Stimulated activated CD4-positive, alpha-beta T cell treated with anti-CD3 and anti-CD28 coated beads, TNF-alpha, amount 100 ng/mL, for 48 hours (primary cell): Measurements from ENCODE around the gene TSSK2.

ENCODE experiments used
- DNase-seq, 3 donors: peaks; one replicate each; pipeline ENCODE4 v3.0.0-alpha.2; 2020; ENCODE audit warnings: low read depth in 3 of 3

Gene TSSK2

DNA sequence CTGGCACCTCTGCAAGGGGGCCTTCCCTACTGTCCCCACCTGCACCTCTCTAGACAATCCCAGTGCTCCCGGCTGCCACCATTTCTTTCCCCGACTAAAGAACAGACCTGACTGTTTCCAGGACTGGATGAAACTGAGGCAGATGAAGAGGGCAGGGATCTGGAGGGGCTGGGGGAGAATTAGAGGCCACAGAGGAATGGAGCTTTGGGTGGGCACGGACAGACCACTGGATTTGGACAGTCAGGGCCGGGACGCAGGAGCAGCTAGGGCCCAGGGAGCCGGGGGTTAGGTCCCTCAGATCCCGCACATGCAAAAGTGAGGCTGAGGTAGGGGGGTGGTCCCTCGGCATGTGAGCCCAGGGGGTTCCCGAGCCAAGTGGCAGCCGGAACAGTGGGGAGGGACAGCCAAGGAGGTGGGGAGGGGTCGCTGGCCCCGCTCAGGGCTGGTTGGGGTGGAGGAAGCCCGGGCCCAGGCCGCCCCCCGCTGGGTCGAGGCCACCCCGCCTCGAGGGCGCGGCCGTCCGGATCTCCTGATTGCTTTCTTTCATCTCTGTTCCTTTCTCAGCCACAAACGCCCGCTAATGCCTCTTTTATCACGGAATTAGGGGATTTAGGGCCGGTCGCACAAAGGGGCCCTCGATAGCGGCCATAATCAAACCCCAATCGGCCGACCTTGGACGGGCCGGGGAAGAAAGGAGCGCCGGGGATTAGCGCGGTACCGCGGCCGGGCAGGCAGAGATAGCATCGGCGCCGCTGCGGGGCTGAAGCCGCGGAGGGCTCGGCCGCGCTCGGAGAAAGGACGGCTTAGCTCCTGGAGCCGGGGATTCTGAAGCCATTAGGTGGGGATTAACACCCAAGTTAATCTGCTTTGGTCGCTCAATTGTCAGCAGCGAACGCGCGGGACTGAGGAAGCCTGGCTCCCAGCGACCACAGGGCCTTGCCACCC lies 38.2 kb downstream of the TSSK2 start:
- no peak for DNase-seq

GRCh38 chr22:19169947-19170318 lies 38.8 kb downstream of the TSSK2 start:
- no peak for DNase-seq

DNA sequence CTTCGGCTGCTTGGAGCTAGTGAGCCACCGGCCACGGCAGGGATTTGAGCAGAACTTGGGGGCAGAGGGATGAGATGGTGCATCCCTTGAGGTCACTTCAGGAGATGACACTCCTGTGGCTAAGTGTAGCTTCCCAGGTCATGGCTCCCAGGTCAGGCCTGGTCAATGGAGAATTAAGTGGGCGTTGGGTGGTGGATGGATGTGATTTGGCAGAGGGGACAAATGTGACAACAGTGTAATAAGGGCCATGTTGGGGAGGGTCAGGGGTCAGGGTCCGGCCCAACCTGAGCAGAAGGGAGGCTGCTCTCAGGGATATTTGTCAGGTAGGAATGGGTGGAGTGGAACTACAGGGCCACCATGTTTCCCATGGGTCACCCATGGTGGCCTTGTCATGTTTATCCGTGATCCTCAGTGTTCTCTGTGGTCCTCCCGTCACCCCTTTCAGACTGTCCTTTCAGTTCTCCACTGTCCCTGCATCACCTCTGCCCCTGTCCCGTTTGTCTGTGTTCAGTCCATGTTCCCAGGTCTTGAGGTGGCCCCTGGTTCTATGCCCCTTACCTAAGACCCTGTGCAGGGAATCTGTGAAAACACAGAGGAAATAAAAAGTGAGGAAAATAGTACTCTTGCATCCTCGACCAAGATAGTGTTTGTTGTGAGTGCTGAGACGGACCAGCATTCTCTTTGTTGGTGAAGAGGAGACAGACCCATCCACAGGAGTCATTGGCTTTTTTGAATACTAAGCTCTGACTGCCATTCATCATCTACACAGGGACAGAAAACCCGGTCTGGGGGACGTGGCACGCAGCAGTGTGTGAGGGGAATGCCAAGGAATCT lies 41.3 kb downstream of the TSSK2 start:
- DNase-seq: no peak

DNA sequence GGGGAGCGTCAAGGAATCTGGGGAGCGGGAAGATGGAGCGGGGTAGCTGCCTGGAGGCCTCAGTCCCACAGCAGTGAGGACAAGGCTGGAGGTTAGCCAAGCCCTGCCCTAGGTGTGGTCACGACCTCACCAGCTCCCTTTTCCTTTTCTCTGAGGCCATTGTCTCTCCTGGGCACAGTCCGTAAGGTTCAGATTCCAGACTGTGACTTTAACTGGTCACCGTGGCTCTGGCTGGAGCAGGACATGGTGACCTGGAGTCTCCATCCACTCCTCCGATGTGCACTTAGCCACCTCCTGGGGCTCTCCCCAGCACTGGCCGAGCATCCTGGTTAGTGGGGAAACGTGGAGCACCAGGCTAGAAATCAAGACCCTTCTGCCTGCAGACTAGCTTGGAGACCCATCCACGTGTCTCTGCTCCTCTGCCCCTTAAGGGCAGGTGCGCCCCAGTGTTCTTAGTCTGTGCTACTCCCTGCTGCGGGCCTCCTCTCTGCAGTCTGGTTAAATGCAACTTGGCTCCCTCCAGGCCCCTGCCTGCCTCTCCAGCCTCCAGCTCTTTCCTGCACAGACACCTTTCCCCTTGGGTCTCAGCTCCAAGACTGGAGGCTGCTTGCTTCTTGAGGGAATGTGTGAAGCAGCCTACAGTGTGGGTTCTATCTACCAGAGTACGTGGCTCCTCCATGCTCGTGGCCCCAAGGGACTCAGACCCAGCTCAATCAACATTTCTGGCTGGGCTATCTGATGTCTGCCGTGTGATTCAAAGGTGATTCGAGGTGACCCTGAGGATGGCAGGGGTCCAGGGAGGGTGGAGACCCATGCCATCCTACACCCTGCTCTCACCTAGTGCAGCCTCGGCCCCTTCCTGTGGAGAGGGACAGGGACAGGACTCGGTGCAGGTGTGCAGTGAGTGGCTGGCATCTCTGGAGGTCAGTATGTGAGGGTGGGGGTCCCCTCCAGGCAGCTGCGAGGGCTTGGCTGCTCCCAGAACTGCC lies 42.2 kb downstream of the TSSK2 start:
- no peak for DNase-seq

- no peak for DNase-seq
These were observed 43.3 kb downstream of the TSSK2 start for GRCh38 chr22:19174106-19175025.

- DNase-seq: no peak
These were observed 44.0 kb downstream of the TSSK2 start for GRCh38 chr22:19175026-19175601.

GRCh38 chr22:19175602-19176174 lies 44.6 kb downstream of the TSSK2 start:
- no peak for DNase-seq

- DNase-seq: no peak
These were observed 45.1 kb downstream of the TSSK2 start for GRCh38 chr22:19176175-19176643.

- DNase-seq: no peak
These were observed 45.6 kb downstream of the TSSK2 start for GRCh38 chr22:19176732-19177131.

- DNase-seq: no peak
These were observed 46.3 kb downstream of the TSSK2 start for GRCh38 chr22:19177164-19178064.

GRCh38 chr22:19178065-19178656 lies 47.1 kb downstream of the TSSK2 start:
- DNase-seq: peak in 1 of 3 donors; percentile 33

DNA sequence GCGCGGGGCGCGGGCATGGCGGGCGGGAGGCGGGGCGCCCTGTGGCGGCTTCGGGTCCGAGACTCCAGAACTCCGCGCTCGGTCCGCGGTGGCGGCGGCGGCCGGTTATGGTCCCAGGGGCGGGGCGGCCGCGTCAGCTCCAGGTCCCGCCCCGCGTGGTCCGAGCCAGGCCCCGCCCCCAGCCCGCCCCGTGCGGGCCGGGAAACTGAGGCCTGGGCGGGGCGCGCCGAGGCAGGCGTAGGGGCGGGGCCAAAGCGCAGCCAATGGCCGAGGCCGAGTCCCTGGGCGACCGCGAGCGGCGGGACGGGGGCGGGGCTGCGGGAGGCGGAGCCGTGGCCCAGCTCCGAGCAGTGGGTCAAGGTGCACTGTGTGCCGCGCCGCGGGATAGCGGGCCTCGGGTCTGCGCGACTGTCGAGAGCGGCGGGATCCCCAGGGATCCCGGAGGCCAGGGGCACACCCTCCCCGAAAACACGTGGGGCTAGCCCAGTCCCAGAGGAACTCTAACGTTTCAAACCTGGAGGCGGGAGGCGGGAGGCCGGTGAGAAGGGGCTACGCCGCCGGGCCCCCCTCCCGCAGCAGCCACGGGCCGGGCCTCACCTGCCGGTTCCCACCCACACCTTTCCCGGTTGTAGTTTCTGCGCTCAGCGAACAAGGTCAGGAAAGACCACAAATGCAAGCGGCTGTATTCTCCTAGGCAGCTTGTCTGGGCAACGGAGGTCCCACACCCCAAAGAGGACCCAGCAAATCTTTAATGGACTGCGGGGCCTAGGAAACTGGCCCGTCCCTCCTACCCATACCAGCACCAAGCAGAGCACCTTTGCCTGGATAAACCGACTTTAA lies 47.8 kb downstream of the TSSK2 start, which contains the start of gene SLC25A1:
Gene SLC25A1, minus strand, starts transcription at position 80 of the 840 bp plus-strand sequence. Its CDS starts 63 bp downstream, at position 17.
- DNase-seq: peak; percentile 74 to 91 (median 77)

DNA sequence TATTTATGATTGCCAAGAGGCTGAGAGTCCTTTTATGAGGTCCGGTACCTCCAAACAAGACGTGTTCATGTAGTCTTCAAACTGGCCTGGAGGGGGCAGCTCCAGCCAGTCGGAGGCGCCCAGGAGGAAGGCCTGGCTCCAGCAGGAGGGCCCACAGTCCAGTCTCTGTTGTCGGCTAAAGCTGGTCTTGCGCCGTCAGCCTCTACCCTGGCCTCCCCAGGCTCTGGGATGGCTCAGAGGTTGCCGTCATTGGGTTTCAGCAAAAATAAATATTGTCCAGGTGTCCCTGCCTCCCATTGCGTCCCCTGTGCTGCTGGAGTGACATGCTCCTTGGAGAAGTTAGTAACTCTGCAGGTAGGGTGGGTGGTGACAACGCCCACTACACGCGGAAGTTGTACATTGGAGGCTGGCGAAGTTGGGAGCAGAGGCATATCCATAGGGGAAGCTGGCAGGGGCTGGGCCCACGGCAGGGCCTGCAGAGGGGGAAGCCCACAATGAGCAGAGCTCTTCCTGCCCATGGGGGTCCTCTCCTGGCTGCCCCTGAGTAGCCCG lies 48.5 kb downstream of the TSSK2 start:
- DNase-seq: peak in 1 of 3 donors; percentile 28

GRCh38 chr22:19180234-19180633 lies 49.1 kb downstream of the TSSK2 start:
- no peak for DNase-seq

DNA sequence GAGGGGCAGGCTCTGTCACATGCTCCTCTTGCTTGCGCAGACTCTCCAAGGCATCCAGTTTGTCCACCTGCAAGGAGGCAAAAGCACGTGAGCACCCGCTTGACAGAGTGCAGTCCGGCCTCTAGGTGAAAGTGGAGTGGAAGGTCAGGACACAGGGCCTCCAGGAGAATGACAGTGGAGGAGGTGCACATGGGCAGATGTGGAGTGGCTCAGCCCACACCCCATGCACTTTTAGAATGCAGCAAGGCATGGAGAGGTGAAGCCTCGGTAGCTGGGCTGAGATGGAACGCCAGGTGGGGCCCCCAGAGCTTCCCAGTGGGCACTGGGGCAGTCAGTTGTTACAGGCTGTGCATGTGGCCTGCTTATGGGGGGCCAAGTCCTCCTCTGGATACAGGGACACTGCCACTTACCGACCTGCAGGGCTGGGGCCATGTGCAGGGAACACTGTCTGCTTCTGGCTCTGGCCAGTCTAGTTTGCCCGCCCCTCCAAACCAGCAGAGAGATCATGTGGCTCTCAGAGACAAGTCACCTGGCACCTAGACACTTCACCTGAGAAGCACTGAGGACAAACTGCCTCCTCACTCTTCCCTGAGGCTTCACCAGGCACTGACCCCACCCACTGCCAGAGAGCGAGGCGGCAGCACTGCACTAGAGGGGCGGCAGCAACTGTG lies 49.8 kb downstream of the TSSK2 start:
- DNase-seq: no peak
